ENCODE data around the gene FGF14. TPM values are rescaled to one million over a fixed set of nuclear protein-coding genes. Genes with fewer than 3 reads are reported as not detected.

FGF14 gene
- total RNA-seq, 1 experiment from 2014 or later, result 0.22 TPM

GRCh38 chr13:102289606-102290005 is 112.2 kb downstream of the FGF14 start:
- no peak overlapping the region for H3K23ac ChIP-seq (ENCODE audit: insufficient read length, low read depth, low read length)

More at GRCh38 chr13:102289606-102290005, 112.2 kb downstream of the FGF14 start:
- Histone ChIP-seq H3K27me3 (ENCODE audit: insufficient read depth, low read length) (no peaks in the 10 kb centered on the region), H3K79me1 (ENCODE audit: insufficient read depth, low read depth, low read length, poor library complexity, severe bottlenecking) (no peaks in the 10 kb centered on the region), H3K4me2 (ENCODE audit: insufficient read depth, insufficient read length, low read length) (no peak overlapping the region), H2BK5ac (ENCODE audit: insufficient read length, low read length) (no peak overlapping the region), H2BK20ac (ENCODE audit: low read depth, low read length, poor library complexity, severe bottlenecking) (no peak overlapping the region), H3K4me1 (ENCODE audit: insufficient read depth, low read length) (no peaks in the 10 kb centered on the region; the same call in 1 of the 2 replicates), H3K9ac (ENCODE audit: extremely low read depth, insufficient read length, low read length) (no peak overlapping the region), H3K27ac (ENCODE audit: insufficient read length, low read depth, low read length) (no peak overlapping the region), H3K18ac (ENCODE audit: insufficient read length, low read depth, low read length) (no peak overlapping the region), H3K23me2 (ENCODE audit: insufficient read length, low read depth, low read length, poor library complexity, severe bottlenecking) (no peaks in the 10 kb centered on the region), H3K14ac (ENCODE audit: insufficient read depth, low read length) (no peak overlapping the region), H2BK15ac (ENCODE audit: low read depth, low read length) (no peak overlapping the region), H2BK12ac (ENCODE audit: insufficient read length, low read depth, low read length) (no peak overlapping the region), H4K20me1 (ENCODE audit: control insufficient read depth, insufficient read depth, insufficient read length) (no peaks in the 10 kb centered on the region), H4K91ac (ENCODE audit: insufficient read length, low read depth, low read length) (no peak overlapping the region), H4K5ac (ENCODE audit: insufficient read length, low read depth, low read length) (no peak overlapping the region), H3K9me3 (ENCODE audit: control insufficient read depth, low read depth, low read length) (no peaks in the 10 kb centered on the region), H3K4ac (ENCODE audit: low read depth, low read length) (no peak overlapping the region), H2BK120ac (ENCODE audit: low read depth, low read length, poor library complexity, severe bottlenecking) (no peak overlapping the region), H2AK5ac (ENCODE audit: insufficient read length, low read length) (no peak overlapping the region), H3K56ac (ENCODE audit: insufficient read length, low read depth, low read length) (no peak overlapping the region), H3T11ph (ENCODE audit: low read length) (no peak overlapping the region), H4K8ac (replicated peaks; ENCODE audit: insufficient read length, low read depth, low read length) (no peak overlapping the region), H3K79me2 (ENCODE audit: insufficient read depth, low read length) (no peaks in the 10 kb centered on the region), H2AFZ (ENCODE audit: low read length) (no peak overlapping the region)
- Mint-ChIP-seq H3K4me3 (no peak overlapping the region), H3K4me1 (peaks cover 0 to 2% of the 10 kb centered on the region in 2 experiments; a peak in 1 of 4 replicates), H3K27ac (no peak overlapping the region), H3K36me3 (ENCODE audit: insufficient read depth in 1 of 3, low read depth in 3 of 3) (no peaks in the 10 kb centered on the region), H3K9me3 (no peaks in the 10 kb centered on the region), H3K27me3 (ENCODE audit: low read depth) (peaks cover 1% of the 10 kb centered on the region; the same call in 1 of the 2 replicates)
- no CpG with 5 or more reads among the region's 4 CpGs for WGBS (ENCODE audit: extremely low coverage, insufficient read length, low lambda C conversion rate)
- no peak for DNase-seq
- TF ChIP-seq CTCF (conservative IDR thresholded peaks at IDR 0.05), result no peak

Data from H9 (cell line).